Testis (tissue), 2 donors: ENCODE data around the gene SUCLG2.

ENCODE experiments used
- CTCF ChIP-seq, 3 experiments: fragments of 450-650 bp in 2 of 3; fragments of 200-600 bp in 1 of 3; sonication (generic) in 1 of 3; IDR thresholded peaks; one replicate each; pipeline ENCODE4 v1.5.1; 2016 to 2019; ENCODE audit warnings: antibody characterized with exemption in 3 of 3, mild to moderate bottlenecking in 2 of 3, moderate library complexity in 1 of 3
- POLR2A ChIP-seq: fragments of 450-650 bp; IDR thresholded peaks from one replicate; pipeline ENCODE4 v1.6.1; 2017; ENCODE audit warnings: antibody characterized with exemption, mild to moderate bottlenecking, moderate library complexity

GRCh38 chr3:67576441-67576840, 78.0 kb downstream of the SUCLG2 start:
- TF ChIP-seq POLR2A (no peak), CTCF (IDR thresholded peaks at IDR 0.05) (no peak)
